Fibroblast of the aortic adventitia (primary cell): Measurements from ENCODE around the gene PRSS27. TPM values are rescaled to one million over a fixed set of nuclear protein-coding genes. Genes with fewer than 3 reads are reported as not detected.
"Not testable (repeated sequence)": the region's sequence is repeated elsewhere in the genome, so short reads cannot be mapped to it uniquely, and the experiment has no call there.

Experiments used
- DNase-seq: peaks from one replicate; pipeline ENCODE4 v3.0.0-alpha.2; 2010; ENCODE audit warnings: low read depth
- H3K4me3 ChIP-seq: 2 replicates; pipeline ENCODE4 v1.5.1; 2011; ENCODE audit warnings: low read depth, mild to moderate bottlenecking, control low read depth, low read length, moderate library complexity
- CTCF ChIP-seq: IDR thresholded peaks from 2 replicates; pipeline ENCODE4 v1.5.1; 2011; ENCODE audit warnings: mild to moderate bottlenecking, low read length, control low read depth, inconsistent platforms; ENCODE audit not compliant: insufficient read depth
- total RNA-seq: library from RNA; depleted of rRNA; stranded (reverse); fragments of >200 nt; gene quantifications from 2 replicates; pipeline ENCODE4 v1.2.3, GENCODE V29; 2012; ENCODE audit warnings: low replicate concordance

The PRSS27 gene
- total RNA-seq, 1 donor = 1.3 TPM

DNA sequence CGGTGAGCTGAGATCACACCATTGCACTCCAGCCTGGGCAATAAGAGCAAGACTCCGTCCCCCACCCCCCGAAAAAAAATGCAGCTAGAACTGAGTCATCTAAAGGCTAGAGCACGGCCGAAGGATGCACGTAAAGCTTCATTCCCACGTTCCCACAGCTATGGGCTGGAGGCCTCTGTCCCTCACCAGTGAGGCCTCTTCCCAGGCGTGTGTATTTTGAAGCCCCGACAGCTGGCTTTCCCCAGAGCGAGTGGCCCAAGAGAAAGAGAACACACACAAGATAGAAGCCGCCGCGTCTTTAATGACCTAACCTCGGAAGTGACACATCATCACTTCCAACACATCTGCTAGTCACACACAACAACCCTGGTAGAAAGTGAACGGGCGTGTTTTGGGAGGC, 44.3 kb downstream of the PRSS27 start:
- no peak for DNase-seq
- H3K4me3 ChIP-seq = no peak overlapping the region
- no peak for TF ChIP-seq CTCF

- TF ChIP-seq CTCF = no peak
- no peak overlapping the region for H3K4me3 ChIP-seq
- DNase-seq = no peak
Observed at GRCh38 chr16:2675021-2675420, 45.0 kb downstream of the PRSS27 start.

DNA sequence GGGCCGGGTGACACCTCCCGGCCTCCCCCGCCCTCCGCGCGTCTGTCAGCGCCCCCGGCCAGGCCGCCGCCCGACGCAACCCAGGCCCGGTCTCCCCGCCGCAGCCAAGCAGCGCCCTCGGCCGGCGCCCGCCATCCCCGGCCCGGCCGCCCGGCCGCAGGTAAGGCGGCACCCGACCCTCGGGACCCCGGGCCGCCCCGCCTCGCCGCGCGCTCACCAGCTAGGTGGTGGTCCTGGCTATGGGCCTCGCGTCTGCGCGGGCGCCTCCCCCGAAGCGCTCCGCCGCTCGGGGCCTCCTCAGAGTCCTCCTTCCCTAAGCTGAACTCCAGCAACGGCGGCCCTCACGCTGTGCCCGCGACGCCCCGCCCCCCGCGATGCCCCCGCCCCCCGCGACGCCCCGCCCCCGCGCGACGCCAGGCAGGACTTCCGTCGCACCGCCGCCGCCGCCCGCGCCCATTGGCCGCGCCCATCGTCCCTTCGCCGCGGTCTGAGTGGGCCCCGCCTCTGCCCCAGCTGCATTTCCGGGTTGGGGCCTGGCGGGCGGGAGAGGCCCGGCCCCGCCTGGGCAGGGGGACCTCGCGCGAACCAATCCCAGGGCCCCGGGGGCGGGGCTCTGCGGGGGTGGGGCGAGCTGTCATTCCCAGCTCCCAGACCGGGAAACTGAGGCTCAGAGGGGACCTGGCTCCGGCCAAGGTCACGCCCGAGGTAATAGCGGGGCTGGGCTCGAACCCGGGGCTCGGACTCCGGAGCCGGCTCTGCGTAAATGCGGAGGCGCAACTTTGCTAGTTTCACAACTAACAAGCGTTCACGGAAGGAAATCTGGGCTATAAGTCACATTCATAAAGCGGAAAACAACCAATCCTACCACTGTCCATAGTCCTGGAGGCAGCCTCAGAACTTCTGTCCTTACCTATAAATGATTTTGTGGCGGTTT, 46.7 kb downstream of the PRSS27 start:
- H3K4me3 ChIP-seq = peak overlapping the region; percentile 78
- no peak for TF ChIP-seq CTCF
- DNase-seq = peak; percentile 83

- no peak for TF ChIP-seq CTCF
- peak overlapping the region; percentile 63 for H3K4me3 ChIP-seq
- no peak for DNase-seq
Observed at GRCh38 chr16:2671741-2672140, 48.3 kb downstream of the PRSS27 start.

DNA sequence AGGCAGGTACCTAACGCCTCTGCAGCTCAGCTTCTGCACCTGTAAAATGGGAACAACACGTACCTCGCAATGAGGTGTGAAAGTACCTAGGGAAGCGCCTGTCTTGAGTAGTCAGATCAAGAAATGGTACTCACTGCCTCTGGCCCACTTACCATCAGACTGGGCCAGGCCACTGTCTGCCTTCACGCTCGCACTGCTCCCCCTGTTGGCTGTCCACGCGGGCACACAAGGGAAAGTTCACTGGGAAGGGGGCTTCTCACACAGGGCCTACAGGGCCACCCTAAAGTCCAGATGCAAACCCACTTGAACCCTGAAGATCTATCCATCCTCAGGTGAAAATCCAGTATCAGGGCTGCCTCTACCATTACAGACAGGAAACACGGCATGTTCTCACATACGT, 48.8 kb downstream of the PRSS27 start:
- not testable (repeated sequence) for H3K4me3 ChIP-seq, DNase-seq
- peak; percentile 34 for TF ChIP-seq CTCF

DNA sequence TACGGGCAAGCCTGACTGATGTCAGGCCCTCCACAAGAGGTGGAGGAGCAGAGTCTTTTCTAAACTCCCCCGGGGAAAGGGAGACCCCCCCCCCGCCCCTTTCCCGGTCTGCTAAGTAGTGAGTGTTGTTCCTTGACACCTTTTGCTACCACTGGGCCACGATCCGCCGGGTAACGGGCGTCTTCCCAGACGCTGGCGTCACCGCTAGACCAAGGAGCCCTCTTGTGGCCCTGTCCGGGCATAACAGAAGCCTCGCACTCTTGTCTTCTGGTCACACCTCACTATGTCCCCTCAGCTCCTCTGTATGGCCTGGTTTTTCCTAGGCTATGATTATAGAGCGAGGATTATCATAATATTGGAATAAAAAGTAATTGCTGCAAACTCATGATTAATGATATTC, 50.0 kb downstream of the PRSS27 start:
- not testable (repeated sequence) for H3K4me3 ChIP-seq
- TF ChIP-seq CTCF = peak; percentile 74
- peak; percentile 49 for DNase-seq

GRCh38 chr16:2669587-2669986, 50.4 kb downstream of the PRSS27 start:
- not testable (repeated sequence) for H3K4me3 ChIP-seq, DNase-seq

- H3K4me3 ChIP-seq, DNase-seq: not testable (repeated sequence)
Observed at GRCh38 chr16:2666671-2667070, 53.4 kb downstream of the PRSS27 start.
